NCI-H146 (cell line): ENCODE data around the gene STXBP6.
"Not testable (repeated sequence)": the region's sequence is repeated elsewhere in the genome, so short reads cannot be mapped to it uniquely, and the experiment has no call there.

Experiments used
- DNase-seq: peaks from one replicate; lab custom pipeline; 2025; lab: John Stamatoyannopoulos, UW

The STXBP6 gene

GRCh38 chr14:24853446-24853845 is 196.5 kb downstream of the STXBP6 start:
- no peak for DNase-seq

- DNase-seq: no peak
Measured at GRCh38 chr14:24852312-24853060, 197.5 kb downstream of the STXBP6 start.

DNA sequence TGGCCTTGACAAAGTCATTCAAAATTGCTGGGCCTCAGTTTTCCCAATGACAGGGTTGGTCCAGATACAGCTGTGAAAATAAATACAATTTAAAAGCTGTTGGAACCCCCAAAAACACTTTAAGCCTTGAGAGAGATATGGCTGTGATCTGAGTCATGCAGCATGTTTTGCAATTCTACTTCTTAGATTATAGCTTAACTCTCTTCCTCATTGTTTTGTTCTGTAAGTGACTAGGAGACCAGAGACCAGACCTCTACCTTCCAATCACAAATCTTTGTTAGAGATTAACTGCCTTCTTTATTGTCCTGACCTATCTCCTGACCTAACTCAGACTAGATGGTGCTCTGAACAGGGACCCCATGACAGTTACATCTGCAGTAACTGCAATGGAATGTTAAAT is 198.1 kb downstream of the STXBP6 start:
- DNase-seq: no peak

DNA sequence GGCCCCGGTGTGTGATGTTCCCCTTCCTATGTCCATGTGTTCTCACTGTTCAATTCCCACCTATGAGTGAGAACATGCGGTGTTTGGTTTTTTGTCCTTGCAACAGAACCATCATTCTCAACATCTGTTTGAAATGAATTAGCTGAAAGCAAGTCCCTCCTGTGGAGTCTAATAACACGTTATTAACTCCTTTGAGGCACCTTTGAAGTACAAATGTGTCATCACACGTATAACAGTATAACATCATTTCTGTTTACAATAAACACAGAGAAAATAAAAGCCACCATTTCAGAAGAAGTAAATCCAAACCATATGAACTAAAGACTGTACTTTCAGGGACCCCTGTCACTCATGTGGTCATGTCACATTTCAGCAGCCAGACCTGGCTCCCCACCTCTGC is 198.5 kb downstream of the STXBP6 start:
- DNase-seq: no peak

GRCh38 chr14:24850072-24850471 is 199.9 kb downstream of the STXBP6 start:
- no peak for DNase-seq

DNA sequence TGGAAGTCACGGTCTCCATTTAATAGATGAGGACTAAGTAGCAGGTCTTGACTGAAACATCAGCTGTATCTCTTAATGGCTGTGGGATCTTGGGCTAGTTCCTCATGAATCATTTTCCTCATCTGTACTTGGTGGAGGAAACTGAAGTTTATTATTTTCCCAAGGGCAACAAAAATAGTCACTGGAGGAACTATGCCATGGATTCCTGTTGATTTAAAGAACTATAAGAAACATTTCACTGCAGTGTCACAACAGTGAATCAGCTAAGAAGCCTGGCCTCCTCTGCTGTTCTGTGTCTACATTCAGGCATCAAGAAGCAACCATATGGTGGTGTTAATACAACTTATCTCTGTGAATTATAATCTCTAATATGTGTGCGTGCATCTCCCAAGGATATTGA is 200.5 kb downstream of the STXBP6 start:
- DNase-seq: no peak

DNA sequence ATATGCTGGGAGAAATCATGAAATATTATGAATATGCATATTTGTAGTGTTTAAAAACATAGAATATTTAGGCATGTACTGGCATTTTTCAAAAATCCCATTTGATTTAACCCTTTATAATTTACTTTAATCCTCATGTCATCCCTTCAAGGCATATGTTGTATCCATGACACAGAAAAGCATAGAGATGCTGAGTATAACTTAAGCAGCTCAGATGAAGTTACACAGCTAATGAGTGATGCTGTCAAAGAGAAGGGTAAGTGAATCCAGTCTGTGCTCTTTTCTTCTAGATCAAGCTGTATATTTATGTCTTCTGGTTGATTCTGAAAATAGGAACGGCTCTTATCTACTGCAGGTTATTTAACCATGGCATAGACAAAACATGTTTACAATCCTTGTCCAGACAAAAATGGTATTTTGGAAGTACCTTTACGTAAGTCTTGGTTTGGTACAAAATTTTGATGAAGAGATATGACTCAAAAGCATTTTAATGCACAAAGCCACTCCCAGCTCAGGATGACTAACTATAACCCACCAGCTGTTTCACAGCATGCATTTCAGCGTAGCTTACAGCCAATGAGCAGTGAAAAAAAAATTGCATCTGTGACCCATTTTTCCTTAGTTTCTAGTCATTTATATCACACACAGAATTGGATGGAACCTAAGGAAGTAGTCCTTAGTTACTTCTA is 201.7 kb downstream of the STXBP6 start:
- DNase-seq: no peak

DNA sequence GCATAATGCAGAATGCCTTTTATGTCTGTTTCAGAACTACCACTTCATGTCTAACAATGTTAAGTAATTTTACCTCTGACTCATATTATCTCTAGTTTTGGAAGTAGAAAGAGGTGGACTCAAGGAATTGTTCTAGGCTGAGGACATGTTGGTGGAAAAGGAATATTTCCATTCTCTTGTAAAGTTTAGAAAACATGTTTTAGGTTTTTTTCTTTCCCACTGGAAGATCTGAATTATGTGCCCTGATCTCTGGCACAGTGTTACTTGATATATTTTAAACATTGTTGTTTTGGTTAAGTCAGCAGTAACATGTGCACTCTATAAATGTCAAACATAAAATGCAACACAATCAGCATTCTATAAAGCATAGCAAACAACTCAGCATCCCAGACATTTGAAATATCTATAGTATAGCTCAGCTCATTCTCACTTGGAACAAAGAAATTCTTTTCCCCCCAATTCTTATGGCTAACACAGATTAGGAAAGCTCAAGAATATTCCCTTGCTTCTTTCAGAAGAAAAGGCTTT is 202.3 kb downstream of the STXBP6 start:
- DNase-seq: no peak

DNA sequence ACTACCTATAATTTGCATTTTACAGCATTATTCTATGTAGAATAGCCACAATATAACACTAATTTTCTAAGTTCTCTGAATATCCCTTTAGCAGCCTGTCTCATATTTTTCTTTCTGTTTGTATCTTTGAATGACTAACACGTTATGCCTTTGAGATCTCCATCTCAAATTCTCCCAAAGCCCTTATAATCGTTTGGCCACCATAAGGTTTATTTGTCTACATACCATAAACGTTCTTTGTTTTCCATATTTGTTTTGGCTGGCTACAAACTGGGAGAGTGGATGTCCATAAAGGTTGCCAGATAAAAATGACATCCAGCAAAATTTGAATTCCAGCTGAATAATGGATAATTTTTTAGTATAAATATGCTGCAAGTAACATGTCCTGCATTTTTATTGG is 203.7 kb downstream of the STXBP6 start:
- no peak for DNase-seq

DNA sequence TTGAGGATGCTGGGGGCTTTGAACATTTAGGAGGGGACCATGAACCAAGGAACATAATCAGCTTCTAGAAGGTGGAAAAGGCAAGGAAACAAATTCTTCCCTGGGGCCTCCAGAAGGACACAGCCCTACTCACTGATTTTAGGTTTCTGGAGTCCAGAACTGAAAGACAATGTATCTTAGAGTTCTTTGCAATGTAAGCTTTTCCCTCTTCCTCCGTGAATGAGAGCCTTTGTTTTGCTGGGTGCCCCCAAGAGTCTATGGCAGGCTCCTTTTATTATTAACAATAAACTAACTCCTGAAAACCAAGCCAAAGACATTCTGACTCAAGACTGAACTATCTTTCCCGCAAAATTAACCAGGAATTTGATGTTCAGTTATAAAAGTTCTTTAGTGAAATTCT is 204.1 kb downstream of the STXBP6 start:
- DNase-seq: no peak

DNA sequence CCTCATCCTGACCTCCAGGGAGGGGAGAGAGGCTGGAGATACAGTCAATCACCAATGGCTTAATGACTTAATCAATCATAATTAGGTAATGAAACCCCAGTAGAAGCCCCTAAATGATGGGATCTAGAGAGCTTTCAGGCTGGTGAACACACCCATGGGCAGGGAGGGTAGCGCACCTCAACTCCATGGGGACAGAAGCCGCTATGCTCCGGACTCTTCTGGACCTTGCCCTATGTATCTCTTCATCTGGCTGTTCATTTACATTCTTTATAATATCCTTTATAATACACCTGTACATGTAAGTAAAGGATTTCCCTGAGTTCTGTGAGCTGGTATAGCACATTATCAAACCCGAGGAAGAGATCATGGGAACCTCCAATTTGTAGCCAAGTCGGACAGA is 205.9 kb downstream of the STXBP6 start:
- no peak for DNase-seq

- DNase-seq: no peak
Measured at GRCh38 chr14:24843494-24843893, 206.5 kb downstream of the STXBP6 start.

GRCh38 chr14:24840204-24840893 is 209.6 kb downstream of the STXBP6 start:
- DNase-seq: no peak

DNA sequence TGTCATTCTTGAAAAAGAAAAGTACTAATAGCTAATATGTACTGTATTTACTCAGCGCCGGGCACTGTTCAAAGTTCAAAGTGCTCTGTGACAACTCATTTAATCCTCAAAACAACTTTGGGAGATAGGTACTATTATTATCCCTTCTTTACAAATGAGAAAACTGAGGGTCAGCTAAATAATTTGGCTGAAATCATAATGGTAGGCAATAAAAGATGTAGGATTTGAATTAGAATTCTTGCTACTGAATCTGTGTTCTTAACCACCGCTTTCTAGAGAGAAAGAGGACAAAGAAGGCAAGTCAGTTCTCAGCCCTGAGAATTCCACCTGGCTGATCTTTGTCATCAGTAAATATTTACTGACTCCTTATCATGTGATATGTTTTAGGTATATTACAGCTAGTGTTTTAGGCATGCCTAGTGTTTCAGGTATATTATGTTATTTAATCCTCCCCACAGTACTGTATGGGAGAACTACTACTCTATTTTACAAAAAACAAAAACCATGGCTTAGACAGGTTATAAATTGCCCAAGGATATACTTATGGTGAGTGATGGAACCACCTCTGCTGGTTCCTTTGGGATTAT is 210.2 kb downstream of the STXBP6 start:
- no peak for DNase-seq

DNA sequence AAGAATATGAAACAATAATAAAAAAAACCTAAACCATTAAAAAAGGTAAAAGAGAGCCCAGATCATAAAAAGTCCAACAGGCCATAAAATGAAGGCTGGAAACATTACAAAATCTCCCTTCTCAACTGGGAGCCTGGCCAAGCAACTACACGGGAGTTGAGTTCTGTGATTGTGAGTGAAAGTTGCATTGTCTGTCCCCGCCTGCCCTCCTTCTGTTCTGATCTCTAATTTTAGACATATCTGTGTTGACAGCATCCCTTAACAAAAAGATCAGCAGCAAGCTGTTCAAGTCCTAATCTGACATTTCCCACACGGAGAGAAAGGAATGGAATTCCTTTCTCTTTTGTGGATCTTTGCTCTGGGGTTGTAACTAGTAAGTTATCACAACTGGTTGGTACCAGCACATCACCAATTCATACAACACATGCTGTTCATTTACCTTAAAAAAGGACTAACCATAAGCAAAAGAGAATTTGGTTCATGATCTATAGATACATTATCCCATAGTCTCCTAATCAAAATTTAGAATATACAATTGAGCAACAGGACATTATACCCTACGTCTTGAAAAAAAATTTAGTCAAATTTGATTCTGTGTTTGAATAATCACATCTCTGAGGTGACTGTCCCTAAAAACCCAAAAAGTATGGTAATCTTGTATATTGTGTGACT is 210.9 kb downstream of the STXBP6 start:
- no peak for DNase-seq

GRCh38 chr14:24837280-24838046 is 212.5 kb downstream of the STXBP6 start:
- no peak for DNase-seq

GRCh38 chr14:24836324-24836723 is 213.6 kb downstream of the STXBP6 start:
- DNase-seq: not testable (repeated sequence)

GRCh38 chr14:24834956-24835355 is 215.0 kb downstream of the STXBP6 start:
- no peak for DNase-seq

- no peak for DNase-seq
Measured at GRCh38 chr14:24833385-24833784, 216.6 kb downstream of the STXBP6 start.

GRCh38 chr14:24831677-24832076 is 218.3 kb downstream of the STXBP6 start:
- no peak for DNase-seq

DNA sequence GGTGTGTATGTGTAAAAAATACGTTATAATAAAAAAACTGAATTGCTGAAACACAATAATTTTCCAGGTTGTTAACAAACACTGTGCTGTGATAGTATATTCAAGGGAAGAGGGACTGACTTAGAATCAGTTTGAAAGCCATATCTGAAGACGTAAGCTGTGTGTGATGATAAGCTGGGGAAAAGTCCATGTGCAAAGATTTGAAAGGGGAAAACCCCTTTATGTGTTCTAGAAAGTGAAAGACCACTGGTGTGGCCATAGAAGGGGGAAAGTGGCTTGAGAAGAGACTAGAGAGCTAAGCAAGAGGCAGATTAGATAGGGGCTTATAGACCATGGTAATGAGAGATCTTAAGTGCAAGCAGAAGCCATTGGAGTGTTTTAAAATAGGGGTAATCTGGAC is 220.1 kb downstream of the STXBP6 start:
- no peak for DNase-seq
